Loucy (cell line): Measurements from ENCODE around the gene FAT2.

Source experiments
- H2AFZ ChIP-seq: fragments of 200-600 bp; sonication (generic); 2 replicates; pipeline ENCODE4 v1.6.0; 2016; ENCODE audit warnings: antibody characterized with exemption, mild to moderate bottlenecking, low read length, moderate library complexity
- H3F3A ChIP-seq: fragments of 200-600 bp; 2 replicates; pipeline ENCODE4 v1.6.0; 2016; ENCODE audit warnings: antibody characterized with exemption, low read depth, mild to moderate bottlenecking
- H3K27me3 ChIP-seq: fragments of 200-600 bp; sonication (generic); 2 replicates; pipeline ENCODE4 v1.6.1; 2014; ENCODE audit warnings: low read length, mild to moderate bottlenecking; ENCODE audit not compliant: insufficient read depth, poor library complexity, severe bottlenecking
- H3K36me3 ChIP-seq: fragments of 200-600 bp; sonication (generic); 2 replicates; pipeline ENCODE4 v1.6.1; 2016; ENCODE audit warnings: low read length; ENCODE audit not compliant: insufficient read depth
- H3K4me1 ChIP-seq: fragments of 200-600 bp; sonication (generic); 2 replicates; pipeline ENCODE4 v1.5.1; 2014; ENCODE audit warnings: low read length, mild to moderate bottlenecking; ENCODE audit not compliant: insufficient read depth, poor library complexity, severe bottlenecking
- H3K4me2 ChIP-seq: fragments of 200-600 bp; sonication (generic); 2 replicates; pipeline ENCODE4 v1.6.0; 2014; ENCODE audit warnings: antibody characterized with exemption, low read length, low read depth, mild to moderate bottlenecking; ENCODE audit not compliant: poor library complexity, severe bottlenecking
- H3K4me3 ChIP-seq: fragments of 200-600 bp; sonication (generic); 2 replicates; pipeline ENCODE4 v1.5.1; 2014; ENCODE audit warnings: low read length, mild to moderate bottlenecking, mixed read lengths; ENCODE audit not compliant: poor library complexity, severe bottlenecking
- H3K79me2 ChIP-seq: fragments of 200-600 bp; sonication (generic); 2 replicates; pipeline ENCODE4 v1.6.1; 2014; ENCODE audit warnings: low read length; ENCODE audit not compliant: insufficient read depth
- H3K9ac ChIP-seq: fragments of 200-600 bp; sonication (generic); 2 replicates; pipeline ENCODE4 v1.6.0; 2014; ENCODE audit warnings: mild to moderate bottlenecking, low read depth, low read length, moderate library complexity; ENCODE audit not compliant: poor library complexity, severe bottlenecking
- H3K9me2 ChIP-seq: fragments of 200-600 bp; sonication (generic); replicated peaks from 2 replicates; pipeline ENCODE4 v1.6.1; 2016; ENCODE audit warnings: low read depth, low read length, mixed read lengths
- H3K9me3 ChIP-seq: fragments of 200-600 bp; sonication (generic); 2 replicates; pipeline ENCODE4 v1.6.1; 2014; ENCODE audit warnings: mild to moderate bottlenecking, antibody characterized with exemption, low read length, low read depth; ENCODE audit not compliant: insufficient read depth
- H4K20me1 ChIP-seq: fragments of 200-600 bp; sonication (generic); 2 replicates; pipeline ENCODE4 v1.6.0; 2014; ENCODE audit warnings: antibody characterized with exemption, low read length, mild to moderate bottlenecking; ENCODE audit not compliant: insufficient read depth, poor library complexity, severe bottlenecking
- EZH2phosphoT487 ChIP-seq: fragments of 200-600 bp; IDR thresholded peaks from 2 replicates; pipeline ENCODE4 v1.6.1; 2018; ENCODE audit warnings: antibody characterized with exemption, mild to moderate bottlenecking, moderate library complexity, borderline replicate concordance
- TF ChIP-seq, protein P1 (sequence below): fragments of 200-600 bp; sonication (generic); conservative IDR thresholded peaks from 2 replicates; pipeline ENCODE4 v1.5.1; 2014; ENCODE audit warnings: mild to moderate bottlenecking, antibody characterized with exemption, low read length

FAT2 gene

DNA sequence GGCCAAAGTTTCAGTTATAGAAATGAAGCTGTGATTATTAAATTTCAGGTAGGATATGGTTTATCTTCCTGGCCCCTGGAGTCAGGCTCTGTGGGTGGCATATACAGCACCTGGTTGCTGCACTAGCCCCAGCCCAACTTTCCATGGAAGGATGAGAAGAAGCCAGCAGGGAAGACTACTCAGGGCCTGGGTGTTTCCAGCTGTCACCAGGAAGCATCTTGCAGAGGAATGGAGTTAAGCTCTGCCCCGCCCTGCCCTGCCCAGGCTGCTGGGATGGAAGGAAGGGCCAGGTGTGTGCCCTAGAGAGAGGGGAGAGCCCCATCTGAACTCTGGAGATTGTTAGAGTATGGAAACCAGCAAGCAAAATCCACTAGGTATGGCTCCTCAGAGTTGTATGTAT is 42.8 kb upstream of the FAT2 start:
- Histone ChIP-seq H3K9me3 (no peaks in the 10 kb centered on the region), H3K27me3 (no peaks in the 10 kb centered on the region), H3F3A (no peaks in the 10 kb centered on the region), H4K20me1 (no peaks in the 10 kb centered on the region), H3K4me3 (no peak overlapping the region), H3K4me2 (no peak overlapping the region), H3K36me3 (no peaks in the 10 kb centered on the region), H2AFZ (no peak overlapping the region), H3K79me2 (no peaks in the 10 kb centered on the region), H3K4me1 (no peaks in the 10 kb centered on the region), H3K9ac (no peak overlapping the region), H3K9me2 (no peaks in the 10 kb centered on the region)
- TF ChIP-seq EZH2phosphoT487 = no peak
- TF ChIP-seq, protein P1, sequence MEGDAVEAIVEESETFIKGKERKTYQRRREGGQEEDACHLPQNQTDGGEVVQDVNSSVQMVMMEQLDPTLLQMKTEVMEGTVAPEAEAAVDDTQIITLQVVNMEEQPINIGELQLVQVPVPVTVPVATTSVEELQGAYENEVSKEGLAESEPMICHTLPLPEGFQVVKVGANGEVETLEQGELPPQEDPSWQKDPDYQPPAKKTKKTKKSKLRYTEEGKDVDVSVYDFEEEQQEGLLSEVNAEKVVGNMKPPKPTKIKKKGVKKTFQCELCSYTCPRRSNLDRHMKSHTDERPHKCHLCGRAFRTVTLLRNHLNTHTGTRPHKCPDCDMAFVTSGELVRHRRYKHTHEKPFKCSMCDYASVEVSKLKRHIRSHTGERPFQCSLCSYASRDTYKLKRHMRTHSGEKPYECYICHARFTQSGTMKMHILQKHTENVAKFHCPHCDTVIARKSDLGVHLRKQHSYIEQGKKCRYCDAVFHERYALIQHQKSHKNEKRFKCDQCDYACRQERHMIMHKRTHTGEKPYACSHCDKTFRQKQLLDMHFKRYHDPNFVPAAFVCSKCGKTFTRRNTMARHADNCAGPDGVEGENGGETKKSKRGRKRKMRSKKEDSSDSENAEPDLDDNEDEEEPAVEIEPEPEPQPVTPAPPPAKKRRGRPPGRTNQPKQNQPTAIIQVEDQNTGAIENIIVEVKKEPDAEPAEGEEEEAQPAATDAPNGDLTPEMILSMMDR = no peak

GRCh38 chr5:151632941-151633340 is 41.8 kb upstream of the FAT2 start:
- H3K27me3 ChIP-seq = no peaks in the 10 kb centered on the region
- no peak overlapping the region for H3K4me3 ChIP-seq
- no peaks in the 10 kb centered on the region for H3K36me3 ChIP-seq
- no peaks in the 10 kb centered on the region for H3K9me2 ChIP-seq
- TF ChIP-seq, protein P1 = no peak
- TF ChIP-seq EZH2phosphoT487 = no peak
- H3K4me2 ChIP-seq = no peak overlapping the region
- no peaks in the 10 kb centered on the region for H3K79me2 ChIP-seq
- no peaks in the 10 kb centered on the region for H3F3A ChIP-seq
- H3K9me3 ChIP-seq = no peaks in the 10 kb centered on the region
- no peaks in the 10 kb centered on the region for H4K20me1 ChIP-seq
- H2AFZ ChIP-seq = no peak overlapping the region
- H3K9ac ChIP-seq = no peak overlapping the region
- H3K4me1 ChIP-seq = no peaks in the 10 kb centered on the region

GRCh38 chr5:151632524-151632923 is 41.4 kb upstream of the FAT2 start:
- Histone ChIP-seq H4K20me1 (no peaks in the 10 kb centered on the region), H3K4me3 (no peak overlapping the region), H3K9me2 (no peaks in the 10 kb centered on the region), H3F3A (no peaks in the 10 kb centered on the region), H3K9ac (no peak overlapping the region), H3K4me1 (no peaks in the 10 kb centered on the region), H3K9me3 (no peaks in the 10 kb centered on the region), H3K79me2 (no peaks in the 10 kb centered on the region), H2AFZ (no peak overlapping the region), H3K36me3 (no peaks in the 10 kb centered on the region), H3K4me2 (no peak overlapping the region), H3K27me3 (no peaks in the 10 kb centered on the region)
- TF ChIP-seq EZH2phosphoT487 = no peak
- TF ChIP-seq, protein P1 = no peak
